Endothelial cell (in vitro differentiated cells): Measurements from ENCODE around the gene LAMA4. TPM values are rescaled to one million over a fixed set of nuclear protein-coding genes. Genes with fewer than 3 reads are reported as not detected.

Experiments
- DNase-seq: peaks from one replicate; pipeline ENCODE4 v3.0.0; 2021; ENCODE audit warnings: low spot score
- H3K27ac Mint-ChIP-seq: one replicate; pipeline ENCODE4 v1.8.0; 2021; ENCODE audit warnings: mixed read lengths, inconsistent platforms; ENCODE audit not compliant: unreplicated experiment
- H3K27me3 Mint-ChIP-seq: one replicate; pipeline ENCODE4 v1.8.0; 2021; ENCODE audit warnings: mild to moderate bottlenecking, moderate library complexity, mixed read lengths, inconsistent platforms; ENCODE audit not compliant: unreplicated experiment
- H3K36me3 Mint-ChIP-seq: one replicate; pipeline ENCODE4 v1.8.0; 2021; ENCODE audit warnings: mild to moderate bottlenecking, low read depth, mixed read lengths, inconsistent platforms; ENCODE audit not compliant: unreplicated experiment
- H3K4me1 Mint-ChIP-seq: one replicate; pipeline ENCODE4 v1.8.0; 2021; ENCODE audit warnings: mild to moderate bottlenecking, mixed read lengths, inconsistent platforms; ENCODE audit not compliant: unreplicated experiment
- H3K4me3 Mint-ChIP-seq: one replicate; pipeline ENCODE4 v1.8.0; 2021; ENCODE audit warnings: mild to moderate bottlenecking, mixed read lengths, inconsistent platforms; ENCODE audit not compliant: unreplicated experiment
- H3K9me3 Mint-ChIP-seq: one replicate; pipeline ENCODE4 v1.8.0; 2021; ENCODE audit warnings: mixed read lengths, inconsistent platforms; ENCODE audit not compliant: unreplicated experiment
- CTCF ChIP-seq: fragments of 200-600 bp; sonication (generic); IDR thresholded peaks from one replicate; pipeline ENCODE4 v1.5.0; 2021; ENCODE audit warnings: antibody characterized with exemption; ENCODE audit not compliant: unreplicated experiment
- total RNA-seq: library from RNA; stranded (reverse); fragmentation: NEBNext Ultra II Directional; extraction: Animal tissue kit (Norgen Biotek cat#: 25700); gene quantifications from one replicate; pipeline ENCODE4 v1.2.1, GENCODE V29; 2021; ENCODE audit not compliant: unreplicated experiment

LAMA4 gene
- total RNA-seq, 1 donor from 2014 or later: 23.9 TPM

DNA sequence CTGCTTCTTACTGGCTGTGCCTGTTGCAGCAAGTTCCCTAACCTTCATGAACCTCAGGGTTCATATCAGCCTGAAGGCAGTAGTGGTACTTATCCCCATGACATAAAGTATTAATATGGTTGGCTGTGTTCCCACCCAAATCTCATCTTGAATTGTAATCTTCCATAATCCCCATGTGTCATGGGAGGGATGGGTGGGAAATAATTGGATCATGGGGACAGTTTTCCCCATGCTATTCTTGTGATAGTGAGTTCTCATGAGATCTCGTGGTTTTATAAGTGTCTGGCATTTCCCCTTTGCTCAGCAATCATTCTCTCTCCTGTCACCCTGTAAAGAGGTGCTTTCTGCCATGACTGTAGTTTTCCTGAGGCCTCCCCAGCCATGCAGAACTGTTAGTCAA, 105.1 kb downstream of the LAMA4 start:
- no peak overlapping the region for H3K27ac Mint-ChIP-seq
- H3K36me3 Mint-ChIP-seq: no peaks in the 10 kb centered on the region
- no peak for TF ChIP-seq CTCF
- H3K4me3 Mint-ChIP-seq: no peak overlapping the region
- DNase-seq: no peak
- H3K9me3 Mint-ChIP-seq: no peaks in the 10 kb centered on the region
- H3K27me3 Mint-ChIP-seq: no peaks in the 10 kb centered on the region
- H3K4me1 Mint-ChIP-seq: no peaks in the 10 kb centered on the region

GRCh38 chr6:112148103-112148502, 106.3 kb downstream of the LAMA4 start:
- Mint-ChIP-seq H3K4me1 (no peaks in the 10 kb centered on the region), H3K27ac (no peak overlapping the region), H3K9me3 (no peaks in the 10 kb centered on the region), H3K4me3 (no peak overlapping the region), H3K27me3 (no peaks in the 10 kb centered on the region), H3K36me3 (no peaks in the 10 kb centered on the region)
- no peak for DNase-seq
- TF ChIP-seq CTCF: no peak

GRCh38 chr6:112145080-112145573, 109.2 kb downstream of the LAMA4 start:
- no peaks in the 10 kb centered on the region for H3K9me3 Mint-ChIP-seq
- no peak overlapping the region for H3K4me3 Mint-ChIP-seq
- DNase-seq: no peak
- TF ChIP-seq CTCF: no peak
- H3K4me1 Mint-ChIP-seq: no peaks in the 10 kb centered on the region
- H3K36me3 Mint-ChIP-seq: no peaks in the 10 kb centered on the region
- H3K27me3 Mint-ChIP-seq: peaks cover 2% of the 10 kb centered on the region
- no peak overlapping the region for H3K27ac Mint-ChIP-seq

- H3K4me1 Mint-ChIP-seq: peaks cover 3% of the 10 kb centered on the region
- peaks cover 2% of the 10 kb centered on the region for H3K27me3 Mint-ChIP-seq
- H3K36me3 Mint-ChIP-seq: no peaks in the 10 kb centered on the region
- no peak overlapping the region for H3K4me3 Mint-ChIP-seq
- no peak for TF ChIP-seq CTCF
- no peaks in the 10 kb centered on the region for H3K9me3 Mint-ChIP-seq
- no peak overlapping the region for H3K27ac Mint-ChIP-seq
- DNase-seq: no peak
Observed at GRCh38 chr6:112144145-112144926, 110.0 kb downstream of the LAMA4 start.

- Mint-ChIP-seq H3K27ac (no peak overlapping the region), H3K27me3 (peaks cover 2% of the 10 kb centered on the region), H3K9me3 (no peaks in the 10 kb centered on the region), H3K4me1 (peaks cover 10% of the 10 kb centered on the region), H3K36me3 (no peaks in the 10 kb centered on the region), H3K4me3 (no peak overlapping the region)
- no peak for TF ChIP-seq CTCF
- no peak for DNase-seq
Observed at GRCh38 chr6:112141707-112142106, 112.7 kb downstream of the LAMA4 start.
